Upper lobe of right lung (tissue), 1 donor: ENCODE data around the gene DDX18. TPM values are rescaled to one million over a fixed set of nuclear protein-coding genes. Genes with fewer than 3 reads are reported as not detected.

Experiments
- ATAC-seq: fragments of 200-7000 bp; cut with Tn5 transposase; one replicate; pipeline ENCODE4 v1.9.1; 2020; ENCODE audit warnings: mild to moderate bottlenecking, moderate library complexity
- DNase-seq: peaks from one replicate; pipeline ENCODE4 v3.0.0-alpha.2; 2020
- H3K27ac ChIP-seq: fragments of 200-600 bp; one replicate; pipeline ENCODE4 v1.8.0; 2022
- H3K27me3 ChIP-seq: fragments of 200-600 bp; one replicate; pipeline ENCODE4 v1.8.0; 2022; ENCODE audit warnings: mild to moderate bottlenecking
- H3K36me3 ChIP-seq: fragments of 200-600 bp; one replicate; pipeline ENCODE4 v1.8.0; 2022
- H3K4me1 ChIP-seq: fragments of 200-600 bp; one replicate; pipeline ENCODE4 v1.8.0; 2022
- H3K4me3 ChIP-seq: fragments of 200-600 bp; one replicate; pipeline ENCODE4 v1.8.0; 2022; ENCODE audit warnings: mild to moderate bottlenecking
- H3K9me3 ChIP-seq: fragments of 200-600 bp; one replicate; pipeline ENCODE4 v1.8.0; 2022
- intact Hi-C: fragments of 100-400 bp; cut with DNase I; formaldehyde crosslinking; loops from one replicate; pipeline ENCODE4 v1.11.0; 2022
- total RNA-seq: library from RNA; stranded (reverse); fragmentation: NEBNext Ultra II Directional; extraction: Animal tissue kit (Norgen Biotek cat#: 25700); gene quantifications from one replicate; pipeline ENCODE4 v1.2.1, GENCODE V29; 2021
- TF ChIP-seq, protein P1 (sequence below): fragments of 200-600 bp; IDR thresholded peaks from one replicate; pipeline ENCODE4 v1.8.0; 2022; ENCODE audit warnings: antibody characterized with exemption
- donor health status: DM: no; HTN: yes; CAD: no; lungs with severe emphysema.

The DDX18 gene
- total RNA-seq, 1 donor from 2014 or later: 56.6 TPM

DNA sequence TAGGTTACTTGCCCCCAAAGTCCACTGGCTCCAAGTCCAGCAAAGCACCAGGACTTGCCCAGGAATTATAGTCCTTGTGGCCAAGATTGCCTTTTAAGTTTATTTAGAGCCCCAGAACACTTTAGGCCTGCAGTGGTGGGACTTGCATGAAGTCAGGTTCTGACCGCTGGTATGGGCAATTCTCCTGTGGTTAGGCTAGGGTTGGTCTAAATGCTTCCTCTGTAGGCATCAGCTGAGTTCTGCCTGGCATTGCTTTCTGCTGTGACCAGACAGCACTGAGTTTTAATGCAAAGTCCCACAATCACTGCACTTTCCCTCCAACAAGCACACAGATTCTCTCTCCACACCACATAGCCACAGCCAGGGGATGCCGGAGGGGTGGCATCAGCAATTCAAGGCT is 64.5 kb downstream of the DDX18 start:
- Histone ChIP-seq H3K4me3 (no peak overlapping the region), H3K4me1 (no peaks in the 10 kb centered on the region), H3K27me3 (no peaks in the 10 kb centered on the region), H3K36me3 (no peaks in the 10 kb centered on the region), H3K27ac (no peak overlapping the region), H3K9me3 (no peaks in the 10 kb centered on the region)
- ATAC-seq (no peak), DNase-seq (no peak)
- intact Hi-C loops: no loop called here
- TF ChIP-seq, protein P1, sequence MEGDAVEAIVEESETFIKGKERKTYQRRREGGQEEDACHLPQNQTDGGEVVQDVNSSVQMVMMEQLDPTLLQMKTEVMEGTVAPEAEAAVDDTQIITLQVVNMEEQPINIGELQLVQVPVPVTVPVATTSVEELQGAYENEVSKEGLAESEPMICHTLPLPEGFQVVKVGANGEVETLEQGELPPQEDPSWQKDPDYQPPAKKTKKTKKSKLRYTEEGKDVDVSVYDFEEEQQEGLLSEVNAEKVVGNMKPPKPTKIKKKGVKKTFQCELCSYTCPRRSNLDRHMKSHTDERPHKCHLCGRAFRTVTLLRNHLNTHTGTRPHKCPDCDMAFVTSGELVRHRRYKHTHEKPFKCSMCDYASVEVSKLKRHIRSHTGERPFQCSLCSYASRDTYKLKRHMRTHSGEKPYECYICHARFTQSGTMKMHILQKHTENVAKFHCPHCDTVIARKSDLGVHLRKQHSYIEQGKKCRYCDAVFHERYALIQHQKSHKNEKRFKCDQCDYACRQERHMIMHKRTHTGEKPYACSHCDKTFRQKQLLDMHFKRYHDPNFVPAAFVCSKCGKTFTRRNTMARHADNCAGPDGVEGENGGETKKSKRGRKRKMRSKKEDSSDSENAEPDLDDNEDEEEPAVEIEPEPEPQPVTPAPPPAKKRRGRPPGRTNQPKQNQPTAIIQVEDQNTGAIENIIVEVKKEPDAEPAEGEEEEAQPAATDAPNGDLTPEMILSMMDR: no peak

Other genes starting within 250 kb of the DDX18 start
- gene CCDC93, start 199.4 kb downstream of the DDX18 start, total RNA-seq: 37.8 TPM